Ureter (tissue), 1 donor: Measurements from ENCODE around the gene C11orf54. TPM values are rescaled to one million over a fixed set of nuclear protein-coding genes. Genes with fewer than 3 reads are reported as not detected.

Experiments
- total RNA-seq: library from RNA; stranded (reverse); gene quantifications from one replicate; pipeline ENCODE4 v1.2.4, GENCODE V29; 2023
- donor health status: DM: yes; HTN: yes; CAD: no.

C11orf54 gene
- total RNA-seq, 1 donor from 2014 or later = 25.6 TPM

Other genes starting within 250 kb of the C11orf54 start
- gene SMCO4, start 198.3 kb upstream of the C11orf54 start, total RNA-seq = 13.9 TPM
- 13.5 TPM for gene CEP295, start 80.0 kb upstream of the C11orf54 start, total RNA-seq
- 159 TPM for gene TAF1D, start 177 bp upstream of the C11orf54 start, total RNA-seq
- 35.5 TPM for gene MED17, start 42.6 kb downstream of the C11orf54 start, total RNA-seq
- gene VSTM5, start 108.9 kb downstream of the C11orf54 start, total RNA-seq = 1.4 TPM